C4-2B (cell line): ENCODE results near the gene SPO11.

ENCODE experiments used
- H3K27ac ChIP-seq: fragments of 450-650 bp; 2 replicates; pipeline ENCODE4 v1.5.1; 2017
- CTCF ChIP-seq: fragments of 450-650 bp; conservative IDR thresholded peaks from 2 replicates; pipeline ENCODE4 v1.5.1; 2017; ENCODE audit warnings: mild to moderate bottlenecking
- ZFX ChIP-seq: fragments of 450-650 bp; IDR thresholded peaks from 2 replicates; pipeline ENCODE4 v1.6.1; 2017

SPO11 gene

GRCh38 chr20:57310821-57311514 is 18.6 kb upstream of the SPO11 start:
- no peak overlapping the region for H3K27ac ChIP-seq
- TF ChIP-seq CTCF (no peak), ZFX (no peak)

- no peak overlapping the region for H3K27ac ChIP-seq
- TF ChIP-seq ZFX (no peak), CTCF (no peak)
These were observed 17.5 kb upstream of the SPO11 start for GRCh38 chr20:57312138-57312537.

- TF ChIP-seq ZFX (no peak), CTCF (no peak)
- no peak overlapping the region for H3K27ac ChIP-seq
These were observed 16.4 kb upstream of the SPO11 start for GRCh38 chr20:57313230-57313629.

- TF ChIP-seq CTCF = no peak
- TF ChIP-seq ZFX = no peak
- H3K27ac ChIP-seq = no peak overlapping the region
These were observed 15.7 kb upstream of the SPO11 start for GRCh38 chr20:57313951-57314350.

GRCh38 chr20:57315083-57315975 is 14.3 kb upstream of the SPO11 start:
- no peak for TF ChIP-seq ZFX
- no peak for TF ChIP-seq CTCF
- H3K27ac ChIP-seq = no peak overlapping the region

GRCh38 chr20:57315976-57316480 is 13.6 kb upstream of the SPO11 start:
- TF ChIP-seq ZFX (no peak), CTCF (no peak)
- H3K27ac ChIP-seq = no peak overlapping the region

GRCh38 chr20:57316795-57317201 is 12.8 kb upstream of the SPO11 start:
- TF ChIP-seq CTCF = no peak
- no peak for TF ChIP-seq ZFX
- H3K27ac ChIP-seq = no peak overlapping the region
